Adrenal gland (tissue), 12 donors: ENCODE measurements around the gene SHISAL2B. TPM values are rescaled to one million over a fixed set of nuclear protein-coding genes. Genes with fewer than 3 reads are reported as not detected.

Experiments
- DNase-seq, 7 donors: peaks; one replicate each; pipeline ENCODE4 v3.0.0-alpha.2; 2019 to 2020
- H3K27ac ChIP-seq, 5 donors: fragments of 200-600 bp; sonication (generic) in 4 of 5; 1 replicate in 3 of 5; 2 replicates in 2 of 5; pipeline versions ENCODE4 v1.5.1 to v1.8.0; 2016 to 2020; ENCODE audit warnings: mild to moderate bottlenecking in 1 of 5
- H3K27me3 ChIP-seq: fragments of 200-600 bp; 2 replicates; pipeline ENCODE4 v1.8.0; 2021
- H3K36me3 ChIP-seq, 2 donors: fragments of 200-600 bp; replicated peaks in 1 of 2; 1 replicate in 1 of 2; 2 replicates in 1 of 2; pipeline versions ENCODE4 v1.5.1 to v1.8.0; 2018 to 2022
- H3K4me1 ChIP-seq, 2 donors: fragments of 200-600 bp; replicated peaks in 1 of 2; 1 replicate in 1 of 2; 2 replicates in 1 of 2; pipeline versions ENCODE4 v1.5.1 to v1.8.0; 2018 to 2021
- H3K4me3 ChIP-seq, 4 donors: fragments of 200-600 bp; sonication (generic) in 3 of 4; one replicate each; pipeline ENCODE4 v1.5.1; 2016 to 2018
- H3K9me3 ChIP-seq, 3 donors: fragments of 200-600 bp; sonication (generic) in 1 of 3; replicated peaks in 1 of 3; 1 replicate in 2 of 3; 2 replicates in 1 of 3; pipeline versions ENCODE4 v1.5.1 to v1.8.0; 2016 to 2021
- POLR2A ChIP-seq, 2 donors: fragments of 450-650 bp; IDR thresholded peaks; one replicate each; pipeline ENCODE4 v1.6.1; 2017; ENCODE audit warnings: antibody characterized with exemption in 2 of 2, mild to moderate bottlenecking in 2 of 2, moderate library complexity in 1 of 2
- whole genome bisulfite sequencing, 4 donors: extraction: QIAGEN DNeasy Blood & Tissue Kit in 2 of 4; methylation state at CpG; one replicate each; pipeline versions ENCODE4 v1.1.5 to v1.1.7; 2013 to 2017; 5-methylcytosine and 5-hydroxymethylcytosine counted together
- intact Hi-C, 2 donors: fragments of 100-400 bp; cut with DNase I; formaldehyde crosslinking; loops; one replicate each; pipeline versions ENCODE4 v1.14.1 to v1.15.0; 2022 to 2023
- polyA plus RNA-seq, 3 donors: library from polyadenylated mRNA; stranded (reverse); fragments of 200-250 nt in 2 of 3; fragments of 350-450 nt in 1 of 3; fragmentation: Illumina TruSeq in 1 of 3; extraction: RNeasy Lipid Tissue Mini Kit (QIAGEN cat#74804) in 1 of 3; gene quantifications; one replicate each; pipeline ENCODE4 v1.2.3, GENCODE V29; 2013 to 2014
- total RNA-seq, 9 donors: library from RNA; depleted of rRNA in 4 of 9; stranded (reverse); fragments of >200 nt in 4 of 9; fragments of 120-200 nt in 1 of 9; fragmentation: NEBNext Ultra II Directional in 1 of 9; extraction: Animal tissue kit (Norgen Biotek cat#: 25700) in 1 of 9; gene quantifications; one replicate each; pipeline versions ENCODE4 v1.1.0 to v1.2.4, GENCODE V29; 2013 to 2023
- TF ChIP-seq, protein P1 (sequence below), 6 experiments: fragments of 450-650 bp in 4 of 6; fragments of 200-600 bp in 2 of 6; sonication (generic) in 1 of 6; IDR thresholded peaks; 1 replicate in 5 of 6; 2 replicates in 1 of 6; pipeline versions ENCODE4 v1.5.1 to v1.8.0; 2016 to 2021; ENCODE audit warnings: antibody characterized with exemption in 6 of 6, mild to moderate bottlenecking in 2 of 6, moderate library complexity in 1 of 6
- donor health status: healthy with polysubstance abuse.
- donor health status: Bipolar disorder and iron deficiency.
- donor health status: DM: yes; HTN: yes; CAD: no.
- donor health status: DM: no; HTN: no; CAD: no.
- donor health status: DM: no; HTN: no; CAD: no.
- donor health status: DM: yes; HTN: yes; CAD: no.

Gene SHISAL2B
- total and polyA plus RNA-seq, 12 donors: 0.10 TPM; not detected in 11

DNA sequence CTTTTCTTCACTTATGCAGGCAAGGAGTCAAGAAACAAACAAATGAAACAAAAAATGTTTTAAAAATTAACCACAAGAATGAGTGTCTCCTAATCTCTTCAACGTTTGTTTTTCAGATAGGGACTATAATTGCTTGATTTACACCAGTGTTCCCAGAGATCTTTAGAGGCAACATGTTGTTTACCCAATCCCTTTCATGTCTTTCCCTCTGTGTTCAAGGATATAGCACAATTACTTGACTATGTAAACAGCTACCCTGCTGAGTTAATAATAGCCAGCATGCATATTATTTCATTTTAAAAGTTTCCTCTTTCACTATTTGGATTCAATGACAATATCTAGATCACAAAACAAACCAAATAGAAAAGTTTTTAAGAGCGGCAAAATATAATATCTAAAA lies 25.1 kb upstream of the SHISAL2B start:
- H3K4me3 ChIP-seq: no peak overlapping the region
- no peaks in the 10 kb centered on the region for H3K36me3 ChIP-seq
- H3K27ac ChIP-seq: no peak overlapping the region
- intact Hi-C loops: no loop called here
- WGBS, 4 donors: 51 to 56% (median 54%) methylated on average over 2 of the region's 2 CpGs
- TF ChIP-seq, protein P1, sequence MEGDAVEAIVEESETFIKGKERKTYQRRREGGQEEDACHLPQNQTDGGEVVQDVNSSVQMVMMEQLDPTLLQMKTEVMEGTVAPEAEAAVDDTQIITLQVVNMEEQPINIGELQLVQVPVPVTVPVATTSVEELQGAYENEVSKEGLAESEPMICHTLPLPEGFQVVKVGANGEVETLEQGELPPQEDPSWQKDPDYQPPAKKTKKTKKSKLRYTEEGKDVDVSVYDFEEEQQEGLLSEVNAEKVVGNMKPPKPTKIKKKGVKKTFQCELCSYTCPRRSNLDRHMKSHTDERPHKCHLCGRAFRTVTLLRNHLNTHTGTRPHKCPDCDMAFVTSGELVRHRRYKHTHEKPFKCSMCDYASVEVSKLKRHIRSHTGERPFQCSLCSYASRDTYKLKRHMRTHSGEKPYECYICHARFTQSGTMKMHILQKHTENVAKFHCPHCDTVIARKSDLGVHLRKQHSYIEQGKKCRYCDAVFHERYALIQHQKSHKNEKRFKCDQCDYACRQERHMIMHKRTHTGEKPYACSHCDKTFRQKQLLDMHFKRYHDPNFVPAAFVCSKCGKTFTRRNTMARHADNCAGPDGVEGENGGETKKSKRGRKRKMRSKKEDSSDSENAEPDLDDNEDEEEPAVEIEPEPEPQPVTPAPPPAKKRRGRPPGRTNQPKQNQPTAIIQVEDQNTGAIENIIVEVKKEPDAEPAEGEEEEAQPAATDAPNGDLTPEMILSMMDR (IDR thresholded peaks at IDR 0.05): no peak
- no peak for TF ChIP-seq POLR2A (IDR thresholded peaks at IDR 0.05)
- peaks cover 5% of the 10 kb centered on the region for H3K27me3 ChIP-seq
- H3K4me1 ChIP-seq: no peaks in the 10 kb centered on the region
- DNase-seq: no peak
- H3K9me3 ChIP-seq: no peaks in the 10 kb centered on the region

DNA sequence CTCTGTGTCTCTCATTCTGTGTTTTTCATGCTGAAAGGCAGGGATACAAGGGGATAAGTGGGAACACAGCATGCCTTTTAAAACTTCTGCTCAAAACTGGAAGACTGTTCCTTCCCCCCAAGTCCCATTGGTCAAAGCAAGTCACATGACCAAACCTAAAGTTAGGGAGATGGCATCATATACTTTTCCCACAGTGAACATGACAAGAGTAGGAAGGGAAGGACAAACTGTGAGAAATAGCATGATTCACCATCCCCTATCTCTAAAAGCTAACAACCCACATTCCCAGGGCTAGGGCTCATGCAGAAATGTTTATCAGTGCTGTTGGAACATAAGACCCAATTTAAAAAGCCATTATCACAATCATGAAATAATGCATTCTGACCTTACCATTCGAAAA lies 24.2 kb upstream of the SHISAL2B start:
- TF ChIP-seq, protein P1 (IDR thresholded peaks at IDR 0.05): no peak
- TF ChIP-seq POLR2A (IDR thresholded peaks at IDR 0.05): no peak
- no peak overlapping the region for H3K27ac ChIP-seq
- no peak overlapping the region for H3K4me3 ChIP-seq
- no peaks in the 10 kb centered on the region for H3K9me3 ChIP-seq
- H3K36me3 ChIP-seq: no peaks in the 10 kb centered on the region
- H3K4me1 ChIP-seq: no peaks in the 10 kb centered on the region
- peaks cover 5% of the 10 kb centered on the region for H3K27me3 ChIP-seq
- intact Hi-C loops: no loop called here
- DNase-seq: no peak
- WGBS, 4 donors: 0 to 47% (median 36%) methylated on average over 1 of the region's 1 CpG

DNA sequence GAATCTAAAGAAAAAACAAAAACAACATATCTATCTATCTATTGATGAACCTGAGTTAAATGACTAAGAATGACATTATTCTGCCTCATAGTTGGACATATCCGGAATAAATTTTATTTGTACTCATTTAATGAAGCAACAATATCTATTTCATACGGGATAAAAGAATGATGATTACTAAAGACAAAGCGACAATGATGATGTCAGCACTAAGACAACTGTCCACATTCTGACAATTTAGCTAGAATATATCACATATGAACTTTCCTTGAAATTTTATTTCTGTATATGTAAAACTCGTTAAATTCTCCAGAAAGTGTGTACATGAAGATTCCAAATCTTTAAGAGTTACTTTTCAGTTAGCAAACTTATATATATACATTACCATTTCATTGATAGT lies 23.2 kb upstream of the SHISAL2B start:
- no peak for DNase-seq
- Histone ChIP-seq H3K4me3 (no peak overlapping the region), H3K27me3 (peaks cover 5% of the 10 kb centered on the region), H3K36me3 (no peaks in the 10 kb centered on the region), H3K27ac (no peak overlapping the region), H3K4me1 (no peaks in the 10 kb centered on the region), H3K9me3 (no peaks in the 10 kb centered on the region)
- 82 to 90% (median 84%) methylated on average over 4 of the region's 4 CpGs for WGBS, 4 donors
- intact Hi-C loops: no loop called here
- TF ChIP-seq, protein P1 (IDR thresholded peaks at IDR 0.05): no peak
- no peak for TF ChIP-seq POLR2A (IDR thresholded peaks at IDR 0.05)

DNA sequence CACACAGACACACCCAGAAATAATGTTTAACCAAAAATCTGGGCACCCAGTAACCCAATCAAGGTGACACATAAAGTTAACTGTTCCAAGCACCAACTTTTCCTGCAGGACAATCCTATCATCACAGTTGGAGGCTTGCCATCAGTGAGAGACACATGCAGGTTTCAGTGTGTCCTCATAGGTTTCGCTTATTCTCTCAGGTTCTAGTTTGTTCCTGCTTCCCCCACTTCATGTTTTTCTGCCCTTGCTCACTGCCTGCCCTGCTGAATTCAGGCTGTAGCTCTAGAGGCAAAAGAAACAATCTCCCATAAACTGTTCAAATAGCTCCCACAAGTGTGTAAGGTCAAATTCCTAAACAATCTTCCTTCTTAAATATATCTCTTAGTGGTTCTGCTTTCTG lies 20.0 kb upstream of the SHISAL2B start:
- WGBS, 4 donors: 91 to 100% (median 94%) methylated on average over 1 of the region's 1 CpG
- H3K27me3 ChIP-seq: no peaks in the 10 kb centered on the region
- H3K4me3 ChIP-seq: no peak overlapping the region
- no peak for DNase-seq
- H3K9me3 ChIP-seq: no peaks in the 10 kb centered on the region
- intact Hi-C loops: no loop called here
- H3K4me1 ChIP-seq: no peaks in the 10 kb centered on the region
- TF ChIP-seq, protein P1 (IDR thresholded peaks at IDR 0.05): no peak
- no peak for TF ChIP-seq POLR2A (IDR thresholded peaks at IDR 0.05)
- no peaks in the 10 kb centered on the region for H3K36me3 ChIP-seq
- no peak overlapping the region for H3K27ac ChIP-seq
